Breast epithelium (tissue), 4 donors: ENCODE data around the gene SMC4. TPM values are rescaled to one million over a fixed set of nuclear protein-coding genes. Genes with fewer than 3 reads are reported as not detected.

ENCODE experiments used
- DNase-seq, 2 donors: peaks; one replicate each; pipeline ENCODE4 v3.0.0-alpha.2; 2019; ENCODE audit warnings: low spot score in 2 of 2
- H3K27ac ChIP-seq, 2 donors: fragments of 200-600 bp; sonication (generic) in 1 of 2; one replicate each; pipeline ENCODE4 v1.5.1; 2016 to 2019; ENCODE audit warnings: mild to moderate bottlenecking in 1 of 2
- H3K27me3 ChIP-seq, 2 donors: fragments of 200-600 bp; sonication (generic) in 1 of 2; one replicate each; pipeline versions ENCODE4 v1.5.1 to v1.6.0; 2017 to 2019; ENCODE audit warnings: control low read depth in 1 of 2, mild to moderate bottlenecking in 1 of 2
- H3K36me3 ChIP-seq: fragments of 200-600 bp; one replicate; pipeline ENCODE4 v1.5.1; 2019
- H3K4me1 ChIP-seq, 2 donors: fragments of 200-600 bp; sonication (generic); one replicate each; pipeline ENCODE4 v1.5.1; 2016 to 2019; ENCODE audit warnings: control low read depth in 1 of 2
- H3K4me3 ChIP-seq, 3 donors: fragments of 200-600 bp; sonication (generic); 1 replicate in 2 of 3; 2 replicates in 1 of 3; pipeline ENCODE4 v1.5.1; 2016 to 2019; ENCODE audit warnings: mild to moderate bottlenecking in 3 of 3, moderate library complexity in 2 of 3
- H3K9me3 ChIP-seq, 2 donors: fragments of 200-600 bp; sonication (generic) in 1 of 2; one replicate each; pipeline ENCODE4 v1.5.1; 2016 to 2019; ENCODE audit warnings: control low read depth in 1 of 2
- POLR2A ChIP-seq: fragments of 450-650 bp; IDR thresholded peaks from one replicate; pipeline ENCODE4 v1.6.1; 2016; ENCODE audit warnings: antibody characterized with exemption, mild to moderate bottlenecking, moderate library complexity
- POLR2AphosphoS5 ChIP-seq, 3 donors: sonication (generic); formaldehyde crosslinking; IDR thresholded peaks; one replicate each; pipeline ENCODE4 v1.6.1; 2017; ENCODE audit warnings: antibody characterized with exemption in 3 of 3
- intact Hi-C: fragments of 100-400 bp; cut with DNase I; formaldehyde crosslinking; loops from one replicate; pipeline ENCODE4 v1.15.1; 2023; ENCODE audit warnings: low total_unique reads
- total RNA-seq, 3 donors: library from RNA; depleted of rRNA; stranded (reverse); fragments of >200 nt; gene quantifications; one replicate each; pipeline ENCODE4 v1.1.0, GENCODE V29; 2016
- TF ChIP-seq, protein P1 (sequence below), 3 donors: fragments of 450-650 bp; IDR thresholded peaks; one replicate each; pipeline ENCODE4 v1.5.1; 2016 to 2017; ENCODE audit warnings: antibody characterized with exemption in 3 of 3, mild to moderate bottlenecking in 3 of 3, moderate library complexity in 3 of 3

The SMC4 gene
- total RNA-seq, 3 donors from 2014 or later, result 17.1 to 30.3 (median 25.2) TPM

DNA sequence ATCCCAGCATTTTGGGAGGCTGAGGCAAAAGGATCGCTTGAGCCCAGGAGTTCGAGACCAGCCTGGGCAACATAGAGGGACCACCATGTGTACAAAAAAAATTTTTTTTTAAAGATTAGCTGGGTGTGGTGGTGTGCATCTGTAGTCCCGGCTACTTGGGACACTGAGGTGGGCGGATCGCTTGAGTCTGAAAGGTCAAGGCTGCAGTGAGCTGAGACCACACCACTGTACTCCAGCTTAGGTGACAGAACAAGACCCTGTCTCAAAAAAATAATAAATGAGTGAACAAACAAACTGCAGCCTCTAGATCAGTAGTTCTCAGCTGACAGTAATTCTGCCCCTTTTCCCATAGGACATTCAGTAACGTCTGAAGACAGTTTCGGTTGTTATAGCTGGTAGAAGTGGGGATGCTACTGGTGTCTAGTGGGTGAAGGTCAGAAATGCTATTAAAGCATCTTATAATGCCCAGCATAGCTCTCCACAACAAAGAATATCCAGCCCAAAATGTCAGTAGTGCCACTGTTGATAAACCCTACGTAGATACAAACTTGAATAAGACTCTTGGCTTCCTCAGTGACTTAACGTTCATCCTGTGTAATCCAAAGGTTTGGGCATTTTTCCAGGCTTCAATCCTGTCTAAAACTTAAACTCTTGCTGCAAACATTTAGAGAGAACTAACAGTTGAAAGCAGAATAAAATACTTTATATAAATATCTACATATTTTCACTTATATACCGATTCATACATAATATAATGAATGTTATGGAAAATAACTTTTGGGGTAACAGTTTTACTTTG is 10.6 kb downstream of the SMC4 start:
- Histone ChIP-seq H3K36me3 (no peaks in the 10 kb centered on the region), H3K27ac (no peak overlapping the region), H3K27me3 (no peaks in the 10 kb centered on the region), H3K4me1 (no peaks in the 10 kb centered on the region), H3K4me3 (no peak overlapping the region), H3K9me3 (no peaks in the 10 kb centered on the region)
- no peak for DNase-seq
- intact Hi-C loops, result no loop called here
- TF ChIP-seq, protein P1, sequence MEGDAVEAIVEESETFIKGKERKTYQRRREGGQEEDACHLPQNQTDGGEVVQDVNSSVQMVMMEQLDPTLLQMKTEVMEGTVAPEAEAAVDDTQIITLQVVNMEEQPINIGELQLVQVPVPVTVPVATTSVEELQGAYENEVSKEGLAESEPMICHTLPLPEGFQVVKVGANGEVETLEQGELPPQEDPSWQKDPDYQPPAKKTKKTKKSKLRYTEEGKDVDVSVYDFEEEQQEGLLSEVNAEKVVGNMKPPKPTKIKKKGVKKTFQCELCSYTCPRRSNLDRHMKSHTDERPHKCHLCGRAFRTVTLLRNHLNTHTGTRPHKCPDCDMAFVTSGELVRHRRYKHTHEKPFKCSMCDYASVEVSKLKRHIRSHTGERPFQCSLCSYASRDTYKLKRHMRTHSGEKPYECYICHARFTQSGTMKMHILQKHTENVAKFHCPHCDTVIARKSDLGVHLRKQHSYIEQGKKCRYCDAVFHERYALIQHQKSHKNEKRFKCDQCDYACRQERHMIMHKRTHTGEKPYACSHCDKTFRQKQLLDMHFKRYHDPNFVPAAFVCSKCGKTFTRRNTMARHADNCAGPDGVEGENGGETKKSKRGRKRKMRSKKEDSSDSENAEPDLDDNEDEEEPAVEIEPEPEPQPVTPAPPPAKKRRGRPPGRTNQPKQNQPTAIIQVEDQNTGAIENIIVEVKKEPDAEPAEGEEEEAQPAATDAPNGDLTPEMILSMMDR (IDR thresholded peaks at IDR 0.05), result no peak
- no peak for TF ChIP-seq POLR2A
- no peak for TF ChIP-seq POLR2AphosphoS5 (IDR thresholded peaks at IDR 0.05)

DNA sequence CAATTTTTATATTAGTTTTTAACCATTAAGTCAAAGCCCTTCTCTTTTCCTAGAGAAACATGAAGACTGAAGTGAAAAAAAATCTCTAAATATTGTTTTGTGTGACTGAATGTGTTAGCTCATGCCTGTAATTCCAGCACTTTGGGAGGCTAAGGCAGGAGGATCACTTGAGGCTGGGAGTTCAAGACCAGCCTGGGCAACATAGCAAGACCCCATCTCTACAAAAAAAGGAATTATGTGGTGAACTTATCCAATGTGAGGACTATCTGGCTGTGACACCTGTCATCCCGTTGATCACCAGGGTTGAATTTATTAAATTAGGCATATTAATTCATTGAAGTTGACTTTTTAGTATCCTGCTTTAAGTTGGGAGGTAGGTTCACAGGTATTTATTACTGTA is 13.0 kb downstream of the SMC4 start:
- no peaks in the 10 kb centered on the region for H3K27me3 ChIP-seq
- DNase-seq, result no peak
- H3K27ac ChIP-seq, result no peak overlapping the region
- no peak for TF ChIP-seq POLR2A
- TF ChIP-seq POLR2AphosphoS5 (IDR thresholded peaks at IDR 0.05), result no peak
- TF ChIP-seq, protein P1 (IDR thresholded peaks at IDR 0.05), result no peak
- intact Hi-C loops, result no loop called here
- H3K36me3 ChIP-seq, result no peaks in the 10 kb centered on the region
- H3K4me1 ChIP-seq, result no peaks in the 10 kb centered on the region
- no peak overlapping the region for H3K4me3 ChIP-seq
- H3K9me3 ChIP-seq, result no peaks in the 10 kb centered on the region

DNA sequence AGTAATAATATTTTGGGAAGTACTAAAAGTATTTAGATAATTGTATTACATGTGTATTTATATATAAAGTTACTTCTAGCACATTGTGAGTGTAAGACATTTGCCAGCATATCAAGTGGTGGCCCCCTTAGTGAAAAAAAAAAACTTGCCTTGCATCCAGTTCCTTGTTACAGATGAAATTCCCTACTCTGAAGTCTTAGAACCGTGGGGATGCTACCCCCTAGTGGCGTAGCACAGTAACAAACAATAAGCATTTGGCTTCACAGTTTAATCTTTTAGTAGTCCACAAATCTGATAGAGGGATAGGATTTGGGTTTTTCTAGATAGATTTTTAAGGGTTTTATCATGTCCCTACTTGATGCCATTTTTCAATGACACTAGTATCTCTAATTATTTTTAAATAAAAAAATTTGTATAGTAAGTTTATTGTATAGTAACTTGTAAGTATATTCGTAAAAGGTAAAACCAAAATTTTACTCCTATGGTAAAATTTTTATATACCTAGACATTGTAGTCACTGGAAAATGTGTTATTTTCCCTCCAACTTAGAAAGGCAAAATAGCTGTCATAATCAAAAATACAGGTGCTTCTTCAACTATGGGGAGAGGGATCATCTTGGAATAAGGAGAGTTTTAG is 14.3 kb downstream of the SMC4 start:
- intact Hi-C loops, result no loop called here
- no peak for DNase-seq
- no peaks in the 10 kb centered on the region for H3K36me3 ChIP-seq
- H3K9me3 ChIP-seq, result no peaks in the 10 kb centered on the region
- H3K4me3 ChIP-seq, result no peak overlapping the region
- no peak for TF ChIP-seq POLR2A
- TF ChIP-seq, protein P1 (IDR thresholded peaks at IDR 0.05), result peak; percentile 60 to 79 (median 69)
- no peaks in the 10 kb centered on the region for H3K4me1 ChIP-seq
- H3K27ac ChIP-seq, result no peak overlapping the region
- H3K27me3 ChIP-seq, result no peaks in the 10 kb centered on the region

DNA sequence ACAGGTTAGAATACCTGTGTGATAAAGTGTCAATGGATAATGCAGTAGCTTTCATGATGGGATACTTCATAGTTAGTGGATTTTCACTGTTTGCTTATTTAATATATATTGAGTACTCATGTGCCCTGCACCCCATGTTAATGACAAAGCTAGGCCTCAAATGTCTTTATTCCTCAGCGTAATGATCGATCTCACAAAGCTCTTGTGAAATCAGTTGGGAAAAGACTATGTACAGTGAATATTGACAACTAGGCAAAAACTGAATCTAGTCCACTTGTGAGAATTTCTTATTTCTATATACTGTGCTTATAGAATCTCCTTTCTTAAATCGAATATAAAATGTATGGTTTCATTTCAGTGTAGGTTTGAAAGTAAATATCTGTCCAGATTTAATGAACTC is 17.9 kb downstream of the SMC4 start:
- no peaks in the 10 kb centered on the region for H3K36me3 ChIP-seq
- H3K27ac ChIP-seq, result no peak overlapping the region
- no peaks in the 10 kb centered on the region for H3K9me3 ChIP-seq
- no peak overlapping the region for H3K4me3 ChIP-seq
- H3K4me1 ChIP-seq, result no peaks in the 10 kb centered on the region
- no peaks in the 10 kb centered on the region for H3K27me3 ChIP-seq
- no peak for DNase-seq
- intact Hi-C loops, result loop anchor here (5.0 kb wide), 1 partner anchor 520 kb away; no protein-coding TSS in a partner anchor
- TF ChIP-seq POLR2A (no peak), POLR2AphosphoS5 (IDR thresholded peaks at IDR 0.05) (no peak)
- TF ChIP-seq, protein P1 (IDR thresholded peaks at IDR 0.05), result no peak

DNA sequence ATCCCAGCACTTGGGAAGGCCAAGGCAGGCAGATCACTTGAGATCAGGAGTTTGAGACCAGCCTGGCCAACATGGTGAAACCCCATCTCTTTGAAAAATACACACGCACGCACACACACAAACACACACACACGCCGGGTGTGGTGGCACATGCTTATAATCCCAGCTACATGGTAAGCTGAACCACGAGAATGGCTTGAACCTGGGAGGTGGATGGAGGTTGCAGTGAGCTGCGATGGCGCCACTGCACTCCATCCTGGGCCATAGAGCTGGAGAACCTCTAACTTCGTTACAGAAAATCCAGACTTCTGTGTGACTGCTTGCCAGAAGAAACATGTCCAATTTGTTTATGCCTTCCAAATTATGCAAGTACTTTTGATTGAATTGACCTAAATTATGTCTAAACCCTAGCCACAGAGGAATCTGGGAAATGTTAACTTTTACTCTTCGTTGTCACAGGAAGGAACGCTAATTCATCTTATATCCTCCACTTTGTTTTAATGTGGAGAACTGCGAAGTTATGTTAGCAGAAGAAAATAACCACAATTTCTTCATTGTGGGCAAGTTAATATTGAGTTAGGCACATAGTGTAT is 28.5 kb downstream of the SMC4 start:
- H3K4me3 ChIP-seq, result no peak overlapping the region
- TF ChIP-seq, protein P1 (IDR thresholded peaks at IDR 0.05), result no peak
- no peak for TF ChIP-seq POLR2A
- TF ChIP-seq POLR2AphosphoS5 (IDR thresholded peaks at IDR 0.05), result no peak
- no peaks in the 10 kb centered on the region for H3K27me3 ChIP-seq
- H3K27ac ChIP-seq, result no peak overlapping the region
- no peak for DNase-seq
- H3K36me3 ChIP-seq, result no peaks in the 10 kb centered on the region
- H3K4me1 ChIP-seq, result no peaks in the 10 kb centered on the region
- no peaks in the 10 kb centered on the region for H3K9me3 ChIP-seq
- intact Hi-C loops, result no loop called here
